Mononuclear cell (primary cell): Measurements from ENCODE around the gene DCST2. TPM values are rescaled to one million over a fixed set of nuclear protein-coding genes. Genes with fewer than 3 reads are reported as not detected.

ENCODE experiments used
- H3K27me3 ChIP-seq: 2 replicates; pipeline ENCODE4 v1.6.0; 2011; ENCODE audit warnings: low read length, control low read depth; ENCODE audit not compliant: insufficient read depth
- H3K4me1 ChIP-seq: 2 replicates; pipeline ENCODE4 v1.5.1; 2011; ENCODE audit warnings: mild to moderate bottlenecking, low read length, control low read depth; ENCODE audit not compliant: insufficient read depth
- H3K4me3 ChIP-seq: 2 replicates; pipeline ENCODE4 v1.5.1; 2011; ENCODE audit warnings: mild to moderate bottlenecking, low read length, moderate library complexity
- H3K9me3 ChIP-seq: 2 replicates; pipeline ENCODE4 v1.5.1; 2011; ENCODE audit warnings: low read depth, mild to moderate bottlenecking, control low read depth, low read length
- total RNA-seq: library from RNA; depleted of rRNA; stranded (reverse); fragments of >200 nt; gene quantifications from one replicate; pipeline ENCODE4 v1.2.3, GENCODE V29; 2012

The DCST2 gene
- total RNA-seq, 1 donor, result 0.10 TPM

- H3K4me3 ChIP-seq, result no peak overlapping the region
- no peaks in the 10 kb centered on the region for H3K9me3 ChIP-seq
- no peaks in the 10 kb centered on the region for H3K27me3 ChIP-seq
- peaks cover 81% of the 10 kb centered on the region for H3K4me1 ChIP-seq
Observed at GRCh38 chr1:155014709-155015508, 18.7 kb downstream of the DCST2 start.

- H3K4me3 ChIP-seq, result no peak overlapping the region
- H3K4me1 ChIP-seq, result peaks cover 92% of the 10 kb centered on the region
- H3K9me3 ChIP-seq, result no peaks in the 10 kb centered on the region
- H3K27me3 ChIP-seq, result no peaks in the 10 kb centered on the region
Observed at GRCh38 chr1:155013632-155014031, 19.9 kb downstream of the DCST2 start.

DNA sequence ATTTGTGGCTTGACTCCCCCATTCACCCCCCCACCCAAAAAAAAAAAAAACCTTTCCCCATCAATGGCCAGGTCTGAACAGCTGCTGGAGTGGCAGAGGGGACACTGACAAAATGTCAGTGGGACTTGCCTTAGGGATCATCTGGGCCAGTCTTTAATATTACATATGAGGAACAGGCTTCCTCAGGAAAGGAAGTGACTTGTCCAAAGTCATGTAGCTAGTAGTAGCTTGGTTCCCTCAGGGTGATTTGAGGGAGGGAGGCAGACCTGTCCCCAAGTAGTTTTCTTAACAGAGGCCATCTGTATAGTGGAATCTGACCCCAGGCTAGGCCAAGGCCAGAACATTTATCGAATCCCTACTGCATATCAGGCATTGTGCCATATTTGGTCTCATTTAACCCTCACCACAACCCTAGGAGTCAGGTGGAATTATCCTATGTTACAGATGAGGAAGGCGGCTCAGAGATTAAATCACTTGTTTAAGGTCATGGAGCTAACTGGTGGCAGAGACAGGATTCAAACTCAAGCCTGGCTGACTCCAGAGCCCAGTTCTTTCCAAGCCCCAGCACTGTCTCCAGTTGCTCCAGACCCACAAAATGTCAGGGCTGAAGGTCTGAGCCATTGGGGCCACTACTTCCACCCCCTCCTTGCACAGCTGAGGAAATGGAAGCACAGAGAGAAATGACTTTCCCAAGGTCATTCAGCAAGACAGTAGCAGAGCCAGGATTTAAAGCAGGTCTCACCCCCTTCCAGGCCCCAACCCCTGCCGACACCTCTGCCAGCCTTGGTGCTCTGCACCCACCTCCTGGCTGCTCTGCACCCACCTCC lies 20.6 kb downstream of the DCST2 start:
- Histone ChIP-seq H3K4me3 (no peak overlapping the region), H3K4me1 (peaks cover 96% of the 10 kb centered on the region), H3K9me3 (no peaks in the 10 kb centered on the region), H3K27me3 (no peaks in the 10 kb centered on the region)

GRCh38 chr1:155012026-155012546 lies 21.5 kb downstream of the DCST2 start:
- H3K9me3 ChIP-seq, result no peaks in the 10 kb centered on the region
- no peak overlapping the region for H3K4me3 ChIP-seq
- no peaks in the 10 kb centered on the region for H3K27me3 ChIP-seq
- H3K4me1 ChIP-seq, result peaks cover 96% of the 10 kb centered on the region

DNA sequence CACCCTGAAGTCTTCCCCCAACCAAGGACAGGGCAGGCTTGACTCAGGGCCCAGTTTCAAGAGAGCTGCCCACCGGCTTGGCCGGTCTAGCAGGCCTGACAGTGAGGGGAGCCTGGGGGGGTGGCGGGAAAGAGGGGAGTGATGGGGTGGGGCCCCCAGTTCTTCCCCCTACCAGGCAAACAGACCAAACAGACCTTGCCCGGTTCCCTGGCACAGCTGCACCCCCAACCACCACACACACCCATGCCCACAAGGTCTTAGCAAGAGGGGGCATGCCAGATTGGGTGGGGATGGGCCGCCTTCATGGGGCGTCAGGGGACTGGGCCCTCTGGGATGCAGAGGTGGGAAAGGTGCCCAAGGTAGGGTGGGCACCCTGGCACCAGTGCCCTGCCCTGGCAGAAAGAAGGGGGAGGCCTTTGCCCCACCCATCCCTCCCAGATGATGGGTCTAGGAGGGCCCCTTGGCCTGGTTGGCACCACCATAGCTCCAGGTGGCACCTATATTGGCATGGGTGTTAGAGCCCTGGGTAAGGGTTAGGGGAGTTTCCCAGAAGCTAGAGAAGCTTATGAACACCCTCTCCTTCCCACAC lies 22.1 kb downstream of the DCST2 start:
- Histone ChIP-seq H3K9me3 (no peaks in the 10 kb centered on the region), H3K27me3 (no peaks in the 10 kb centered on the region), H3K4me1 (peaks cover 96% of the 10 kb centered on the region), H3K4me3 (no peak overlapping the region)

DNA sequence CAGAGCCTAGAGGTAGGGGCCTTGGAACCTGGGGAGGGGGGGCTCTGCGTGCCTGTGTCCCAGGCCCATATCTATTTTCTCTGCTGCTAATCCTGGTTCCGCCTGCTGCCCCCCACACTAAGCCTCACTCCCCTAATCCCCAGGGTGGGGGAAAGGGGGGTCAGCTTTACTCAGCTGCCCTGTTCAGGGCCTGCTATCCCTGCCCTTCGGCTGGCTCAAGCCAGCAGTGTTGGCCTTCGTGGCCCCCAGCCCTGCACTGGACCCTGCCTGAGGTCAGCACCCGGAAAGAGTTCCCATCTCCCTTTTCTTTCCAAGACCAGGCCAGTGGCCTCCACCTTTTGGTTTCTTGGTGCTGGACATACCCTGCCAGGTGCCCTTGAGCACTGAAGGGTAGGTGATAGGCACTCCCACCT lies 22.6 kb downstream of the DCST2 start:
- Histone ChIP-seq H3K4me1 (peaks cover 96% of the 10 kb centered on the region), H3K27me3 (no peaks in the 10 kb centered on the region), H3K9me3 (no peaks in the 10 kb centered on the region), H3K4me3 (no peak overlapping the region)

- peaks cover 96% of the 10 kb centered on the region for H3K4me1 ChIP-seq
- H3K4me3 ChIP-seq, result peak overlapping the region; percentile 53
- H3K27me3 ChIP-seq, result no peaks in the 10 kb centered on the region
- no peaks in the 10 kb centered on the region for H3K9me3 ChIP-seq
Observed at GRCh38 chr1:155010211-155010918, 23.2 kb downstream of the DCST2 start.

- Histone ChIP-seq H3K4me3 (peak overlapping the region; percentile 53), H3K27me3 (no peaks in the 10 kb centered on the region), H3K9me3 (no peaks in the 10 kb centered on the region), H3K4me1 (peaks cover 96% of the 10 kb centered on the region)
Observed at GRCh38 chr1:155009742-155010141, 23.8 kb downstream of the DCST2 start.

DNA sequence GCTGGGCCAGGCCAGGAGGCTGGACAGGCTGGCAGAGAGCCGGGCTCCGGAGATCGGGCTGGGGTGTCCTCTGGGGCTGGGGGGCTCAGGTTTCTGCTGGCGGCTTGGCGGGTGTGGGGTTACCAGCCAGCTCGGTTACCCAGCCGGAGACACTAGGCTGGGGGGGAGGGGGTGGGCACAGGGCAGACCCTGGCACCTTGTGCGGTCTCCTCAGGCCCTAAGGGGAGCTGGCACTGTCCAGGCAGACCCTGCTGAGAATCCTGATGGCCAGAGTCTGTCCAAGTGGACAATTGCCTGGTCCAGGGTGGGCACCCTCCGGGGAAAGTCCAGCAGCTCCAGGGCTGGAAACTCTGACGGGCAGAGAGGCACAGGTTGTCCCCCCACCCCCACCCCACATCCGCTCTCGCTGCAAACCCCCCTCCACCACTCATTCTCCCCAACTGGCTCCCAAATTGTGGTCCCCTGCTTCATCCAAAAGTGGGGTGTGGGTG lies 24.3 kb downstream of the DCST2 start:
- Histone ChIP-seq H3K9me3 (no peaks in the 10 kb centered on the region), H3K4me1 (peaks cover 97% of the 10 kb centered on the region), H3K27me3 (no peaks in the 10 kb centered on the region), H3K4me3 (peak overlapping the region; percentile 53)

- Histone ChIP-seq H3K27me3 (no peaks in the 10 kb centered on the region), H3K9me3 (no peaks in the 10 kb centered on the region)
Observed at GRCh38 chr1:155008015-155008941, 25.3 kb downstream of the DCST2 start.

GRCh38 chr1:155007251-155007828 lies 26.2 kb downstream of the DCST2 start:
- H3K27me3 ChIP-seq, result no peaks in the 10 kb centered on the region
- peaks cover 82% of the 10 kb centered on the region for H3K4me1 ChIP-seq
- H3K9me3 ChIP-seq, result no peaks in the 10 kb centered on the region
- H3K4me3 ChIP-seq, result peak overlapping the region; percentile 53

More at GRCh38 chr1:155008015-155008941, 25.3 kb downstream of the DCST2 start:
- Histone ChIP-seq H3K4me3 (peak overlapping the region; percentile 53), H3K4me1 (peaks cover 91% of the 10 kb centered on the region)

- Histone ChIP-seq H3K27me3 (no peaks in the 10 kb centered on the region), H3K4me1 (peaks cover 75% of the 10 kb centered on the region), H3K4me3 (no peak overlapping the region), H3K9me3 (no peaks in the 10 kb centered on the region)
Observed at GRCh38 chr1:155006601-155007101, 26.9 kb downstream of the DCST2 start.
